HG02970 (cell line): ENCODE measurements around the gene CARD8.
A peak's percentile ranks its signal among the peaks of the same experiment; 100 is the strongest.
"Not testable (repeated sequence)": the region's sequence is repeated elsewhere in the genome, so short reads cannot be mapped to it uniquely, and the experiment has no call there.

ENCODE experiments used
- ATAC-seq: cut with Tn5 transposase; IDR thresholded peaks from one replicate; pipeline ENCODE4 v1.9.1; 2021; ENCODE audit warnings: mild to moderate bottlenecking, moderate library complexity, moderate number of reproducible peaks; ENCODE audit not compliant: unreplicated experiment, low FRiP score

CARD8 gene, protein sequence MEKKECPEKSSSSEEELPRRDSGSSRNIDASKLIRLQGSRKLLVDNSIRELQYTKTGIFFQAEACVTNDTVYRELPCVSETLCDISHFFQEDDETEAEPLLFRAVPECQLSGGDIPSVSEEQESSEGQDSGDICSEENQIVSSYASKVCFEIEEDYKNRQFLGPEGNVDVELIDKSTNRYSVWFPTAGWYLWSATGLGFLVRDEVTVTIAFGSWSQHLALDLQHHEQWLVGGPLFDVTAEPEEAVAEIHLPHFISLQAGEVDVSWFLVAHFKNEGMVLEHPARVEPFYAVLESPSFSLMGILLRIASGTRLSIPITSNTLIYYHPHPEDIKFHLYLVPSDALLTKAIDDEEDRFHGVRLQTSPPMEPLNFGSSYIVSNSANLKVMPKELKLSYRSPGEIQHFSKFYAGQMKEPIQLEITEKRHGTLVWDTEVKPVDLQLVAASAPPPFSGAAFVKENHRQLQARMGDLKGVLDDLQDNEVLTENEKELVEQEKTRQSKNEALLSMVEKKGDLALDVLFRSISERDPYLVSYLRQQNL

DNA sequence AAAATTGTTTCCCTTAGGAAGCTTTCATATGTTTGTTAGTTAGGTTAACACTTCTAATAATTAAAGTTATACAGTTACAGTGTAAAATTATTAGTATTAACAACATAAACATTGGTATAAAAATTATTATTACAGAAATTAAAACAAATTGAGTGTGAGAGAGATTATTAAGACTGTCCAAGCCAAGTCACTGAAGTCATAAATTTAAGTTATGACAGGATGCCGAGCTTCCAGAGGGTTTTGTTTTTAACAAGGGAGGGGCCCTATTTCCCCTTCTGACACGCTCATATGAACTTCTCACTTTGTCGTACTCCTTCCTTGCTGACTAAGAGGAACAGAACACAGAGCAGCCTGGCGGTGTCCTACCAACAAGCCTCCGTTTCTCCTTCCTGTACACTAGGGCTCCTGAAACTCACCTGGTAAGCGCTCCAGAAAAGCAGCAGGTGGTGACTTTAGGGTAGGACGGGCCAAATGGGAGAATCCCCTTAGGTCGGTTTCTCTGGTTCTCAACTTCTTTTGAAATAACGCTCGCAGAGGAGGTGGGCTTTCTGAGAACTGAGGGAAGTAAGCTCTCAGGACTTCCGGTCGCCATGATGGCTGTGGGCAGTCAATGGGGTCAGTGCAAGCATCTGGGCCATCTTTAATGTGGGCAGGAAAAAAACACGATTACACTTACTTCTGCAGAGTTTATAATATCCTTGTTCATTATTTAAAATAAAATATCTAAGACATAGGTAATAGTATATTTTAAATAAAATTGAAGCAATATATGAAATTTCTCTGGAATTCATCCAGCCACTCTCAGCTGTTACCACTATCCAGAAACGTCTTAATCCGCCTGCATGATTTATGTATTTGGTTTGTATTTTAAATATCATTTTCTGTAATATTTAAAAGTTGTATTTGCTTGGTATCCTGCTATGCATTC lies at the start of gene CARD8:
TSS of gene CARD8 (minus strand) at position 537 of the 928 bp plus-strand sequence. CDS start 14,892 bp downstream, outside the sequence.
- peak; percentile 45 for ATAC-seq

DNA sequence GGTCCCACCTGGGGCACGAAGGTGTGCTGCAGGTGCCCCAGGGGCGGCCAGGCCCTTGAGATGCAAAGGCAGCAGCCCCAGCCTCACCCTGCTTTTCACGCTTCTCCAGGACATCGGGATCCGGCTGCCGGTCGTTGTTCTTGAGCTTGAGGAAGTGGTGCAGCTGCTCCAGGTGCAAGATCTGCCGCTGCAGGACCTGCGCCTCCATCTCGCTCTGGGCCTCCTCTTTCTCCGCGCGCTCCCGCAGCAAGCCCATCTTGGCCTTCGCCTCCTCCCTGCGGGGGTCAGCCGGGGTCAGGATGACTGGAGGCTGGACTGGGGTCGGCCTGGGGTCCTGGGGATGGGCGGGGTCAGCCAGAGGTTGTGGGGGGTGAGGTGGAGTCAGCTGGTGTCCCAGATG lies 48.2 kb upstream of the CARD8 start:
- ATAC-seq: no peak

DNA sequence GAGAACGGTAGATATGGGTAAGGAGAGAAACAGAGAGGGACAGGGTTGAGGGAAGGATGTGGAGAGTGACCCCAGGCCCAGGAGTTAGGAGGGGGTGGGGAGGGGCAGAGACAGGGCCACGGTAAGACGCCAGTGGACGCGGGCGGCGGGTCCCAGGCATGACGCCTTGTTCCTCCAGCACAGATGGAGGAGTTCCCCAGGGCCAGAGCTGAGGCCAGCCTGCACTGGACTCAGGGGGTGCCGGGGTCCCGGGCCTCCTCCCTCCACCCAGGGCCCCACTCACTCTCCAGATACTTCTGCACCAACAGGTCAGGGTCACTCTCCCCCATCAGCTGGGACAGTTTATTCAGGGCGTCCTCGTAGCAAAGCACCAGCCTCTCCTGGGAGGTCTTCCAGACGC lies 47.7 kb upstream of the CARD8 start:
- no peak for ATAC-seq

DNA sequence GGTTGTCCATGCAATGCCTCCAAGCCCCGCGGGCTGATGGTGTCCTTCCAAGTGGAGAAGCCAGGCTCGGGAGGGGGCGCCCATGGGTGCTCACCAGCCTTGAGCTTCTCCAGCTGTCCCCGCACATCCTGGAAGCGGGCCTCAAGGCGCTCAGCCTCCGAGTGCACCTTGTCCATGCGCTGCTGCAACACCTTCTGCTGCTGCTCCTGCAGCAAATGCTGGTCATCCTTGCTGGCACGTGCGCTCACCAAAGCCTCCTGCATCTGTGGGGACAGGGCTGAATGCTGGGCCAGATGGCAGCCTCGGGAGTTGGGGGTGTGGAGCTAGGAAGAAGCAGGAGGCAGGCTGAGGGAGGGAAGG lies 46.9 kb upstream of the CARD8 start:
- ATAC-seq: no peak

DNA sequence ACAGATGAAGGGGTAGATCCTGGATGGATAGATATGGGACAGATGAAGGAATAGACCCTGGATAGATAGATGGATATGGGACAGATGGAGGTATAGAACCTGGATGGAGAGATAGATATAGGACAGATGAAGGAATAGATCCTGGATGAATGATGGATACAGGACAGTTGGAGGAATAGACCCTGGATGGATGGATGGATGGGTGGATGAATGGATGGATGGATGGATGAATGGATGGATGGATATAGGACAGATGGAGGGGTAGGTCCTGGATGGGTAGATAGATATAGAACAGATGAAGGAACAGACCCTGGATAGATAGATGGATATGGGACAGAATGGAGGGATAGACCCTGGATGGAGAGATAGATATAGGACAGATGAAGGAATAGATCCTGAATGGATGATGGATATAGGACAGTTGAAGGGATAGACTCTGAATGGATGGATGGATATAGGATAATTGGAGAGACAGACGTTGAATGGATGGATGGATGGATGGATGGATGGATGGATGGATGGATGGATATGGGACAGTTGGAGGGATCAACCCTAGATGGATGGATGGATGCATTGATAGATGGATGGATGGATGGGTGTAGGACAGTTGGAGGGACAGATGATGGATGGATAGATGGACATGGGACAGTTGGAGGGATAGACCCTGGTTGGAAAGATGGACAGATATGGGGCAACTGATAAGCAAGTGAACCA lies 46.3 kb upstream of the CARD8 start:
- ATAC-seq: no peak

DNA sequence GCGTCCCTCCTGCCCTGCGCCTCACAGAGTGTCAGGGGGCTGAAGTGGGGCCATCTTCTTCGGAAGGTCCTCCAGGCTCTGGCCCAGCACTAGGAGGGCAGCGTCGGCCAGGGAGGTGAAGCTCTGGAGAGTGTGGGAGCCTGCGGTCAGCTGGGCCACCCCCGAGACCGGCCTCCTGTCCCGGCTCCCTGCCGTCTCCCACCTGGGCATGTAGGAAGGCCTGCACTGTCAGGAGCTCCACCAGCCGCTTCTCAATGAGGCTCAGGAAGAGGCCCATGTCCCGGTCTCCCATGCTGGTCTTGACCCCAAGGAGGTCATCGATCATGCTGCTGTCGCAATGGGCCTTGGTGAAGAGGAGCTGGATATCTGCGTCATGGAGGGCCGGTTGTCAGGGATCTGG lies 42.3 kb upstream of the CARD8 start:
- no peak for ATAC-seq

DNA sequence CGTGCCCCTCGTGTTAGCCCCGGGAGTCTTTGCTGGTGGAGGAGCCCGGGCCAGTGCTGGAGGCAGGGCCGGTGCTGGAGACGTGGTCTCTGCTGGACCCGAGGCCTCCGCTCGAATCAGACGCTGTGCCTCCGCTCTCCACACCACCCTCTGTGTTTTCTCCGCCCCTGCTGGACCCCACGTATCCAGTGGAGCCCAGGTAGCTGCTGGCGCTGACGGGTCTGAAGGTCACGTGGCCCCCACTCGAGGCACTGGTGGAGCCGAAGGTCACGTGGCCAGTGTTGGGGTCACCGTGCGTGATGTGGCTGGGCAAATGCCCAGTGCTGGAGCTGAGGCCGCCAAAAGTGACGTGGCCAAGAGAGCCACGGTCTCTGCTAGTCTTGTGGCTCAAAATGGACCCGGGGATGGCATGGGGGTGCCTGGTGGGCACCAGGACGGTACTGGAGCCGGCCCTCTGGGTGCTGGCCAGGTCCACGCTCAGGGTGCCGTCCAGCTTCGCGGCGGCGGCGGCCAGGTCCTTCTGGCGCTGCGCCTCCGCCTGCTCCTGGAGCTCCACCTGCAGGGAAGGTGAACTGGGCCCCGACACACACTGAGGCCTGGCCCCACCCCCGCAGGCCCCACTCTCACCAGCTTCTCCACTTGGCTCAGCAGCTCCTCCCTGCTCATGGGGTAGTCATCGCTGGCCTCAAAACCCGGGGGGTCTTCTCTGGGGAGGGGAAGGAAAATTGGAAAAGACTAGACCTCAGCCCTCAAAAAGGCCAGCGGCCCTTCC lies 41.4 kb upstream of the CARD8 start:
- ATAC-seq: no peak

DNA sequence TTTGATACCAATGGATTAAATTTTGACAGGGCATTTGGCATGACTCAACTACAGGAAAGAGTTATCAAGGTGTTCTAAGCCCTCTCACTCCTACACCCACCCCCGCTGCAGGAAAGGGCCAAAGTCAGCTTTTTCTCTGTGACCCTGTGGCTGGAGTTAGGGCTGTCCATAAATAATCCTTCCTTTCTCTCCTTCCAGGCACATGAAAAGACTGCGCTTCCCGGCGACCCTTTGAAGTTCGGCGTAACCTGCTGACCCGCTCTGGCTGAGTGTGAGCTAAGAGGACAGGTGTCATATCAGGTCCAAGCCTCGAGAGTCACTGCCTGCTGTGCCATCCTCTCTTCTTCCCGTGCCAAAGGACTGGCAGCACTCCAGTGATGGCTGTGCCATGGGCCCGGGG lies 39.7 kb upstream of the CARD8 start:
- ATAC-seq: no peak

DNA sequence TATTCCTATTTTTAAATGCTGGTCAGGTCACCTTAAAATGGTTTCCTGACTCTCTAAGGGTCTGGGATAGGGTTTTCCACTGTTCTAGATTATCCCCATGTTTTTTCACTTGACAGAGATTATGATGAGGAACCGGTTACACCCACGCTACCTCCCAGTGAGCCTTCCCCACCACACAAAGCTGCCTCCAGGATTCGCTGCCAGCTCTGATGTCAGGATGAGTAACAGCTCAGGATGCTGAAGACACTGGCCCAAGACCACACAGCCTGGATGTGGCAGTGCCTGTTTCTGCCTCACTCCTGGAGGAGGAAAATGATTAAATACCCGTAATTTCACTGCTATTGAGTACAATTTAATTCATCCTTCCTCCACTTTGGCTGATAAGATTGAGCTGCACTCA lies 37.1 kb upstream of the CARD8 start:
- ATAC-seq: no peak

DNA sequence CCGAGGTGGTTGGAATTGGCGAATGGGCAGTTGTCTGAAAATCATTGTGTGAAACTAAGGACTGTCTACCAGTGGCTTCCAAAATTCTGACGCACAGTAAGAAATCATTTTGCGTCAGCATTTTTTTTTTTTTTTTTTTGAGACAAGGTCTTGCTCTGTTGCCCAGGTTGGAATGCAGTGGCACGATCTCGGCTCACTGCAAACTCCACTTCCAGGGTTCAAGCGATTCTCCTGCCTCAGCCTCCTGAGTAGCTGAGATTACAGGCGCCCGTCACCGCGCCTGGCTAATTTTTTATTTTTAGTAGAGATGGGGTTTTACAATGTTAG lies 35.7 kb upstream of the CARD8 start:
- ATAC-seq: not testable (repeated sequence)

DNA sequence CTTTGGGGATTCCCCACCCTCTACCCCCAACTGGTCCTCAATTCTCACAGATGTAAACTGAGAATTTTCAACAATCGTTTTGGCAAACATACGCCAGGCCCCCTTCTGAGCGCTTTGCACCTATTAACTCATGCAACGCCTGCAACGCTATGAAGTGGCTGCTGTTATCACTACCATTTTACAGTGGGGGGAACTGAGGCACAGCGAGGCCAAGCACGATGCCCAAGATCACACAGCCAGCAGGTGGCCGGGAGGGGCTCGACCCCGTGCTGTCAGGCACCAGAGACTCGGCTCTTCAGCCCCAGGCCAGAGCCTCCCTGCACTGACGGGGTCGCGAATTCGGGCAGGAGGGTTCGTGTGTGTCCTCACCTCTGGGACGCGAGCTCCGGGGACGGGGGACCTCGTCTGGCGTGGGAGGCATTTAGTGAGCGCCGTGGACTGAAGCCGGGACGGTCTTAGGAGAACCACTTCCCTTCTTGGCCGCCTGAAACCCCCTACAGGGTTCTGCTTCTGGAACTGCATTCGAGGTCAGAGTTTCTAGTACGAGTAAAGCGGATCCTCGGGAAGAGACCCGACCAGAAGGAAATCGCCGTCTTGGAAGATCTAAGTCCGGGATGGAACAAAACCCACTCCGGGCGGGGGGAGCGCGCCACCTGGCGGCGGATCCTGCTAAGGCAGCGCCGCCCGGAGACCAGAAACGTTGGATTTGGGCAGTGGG lies 35.2 kb upstream of the CARD8 start:
- no peak for ATAC-seq

DNA sequence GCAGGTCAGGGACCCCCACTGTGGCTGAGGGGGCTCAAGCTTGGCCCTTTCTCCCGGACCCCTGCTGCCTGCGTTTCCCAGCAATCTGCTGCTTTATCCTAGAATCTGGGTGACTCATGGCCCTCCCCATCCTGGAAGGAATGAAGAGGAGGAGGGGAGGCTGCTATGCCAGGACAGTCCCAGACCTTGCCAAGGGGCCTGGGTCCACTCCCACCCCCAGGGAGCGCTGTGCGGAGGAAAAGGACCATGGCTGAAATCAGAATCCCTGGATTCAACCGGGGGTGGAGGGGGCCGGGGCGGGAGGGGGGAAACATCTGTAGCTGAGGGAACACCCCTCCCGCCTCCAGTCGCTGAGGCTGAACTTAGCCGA lies 34.7 kb upstream of the CARD8 start:
- no peak for ATAC-seq

DNA sequence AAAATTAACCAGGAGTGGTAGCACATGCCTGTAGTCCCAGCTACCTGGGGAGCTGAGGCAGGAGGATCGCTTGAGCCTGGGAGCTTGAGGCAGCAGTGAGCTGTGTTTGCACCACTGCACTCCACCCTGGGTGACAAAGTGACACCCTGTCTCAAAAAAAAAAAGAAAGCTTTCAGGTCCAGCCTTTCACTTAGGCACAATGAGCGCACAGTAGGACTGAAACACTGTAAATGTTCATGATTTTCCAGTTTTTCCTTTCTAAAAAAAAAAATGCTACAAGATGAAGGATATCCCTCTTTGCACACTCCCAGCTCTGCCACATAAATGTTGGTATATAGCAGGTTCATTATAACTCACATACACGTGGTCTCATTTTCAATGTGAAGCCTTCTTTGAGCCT lies 32.0 kb upstream of the CARD8 start:
- no peak for ATAC-seq

DNA sequence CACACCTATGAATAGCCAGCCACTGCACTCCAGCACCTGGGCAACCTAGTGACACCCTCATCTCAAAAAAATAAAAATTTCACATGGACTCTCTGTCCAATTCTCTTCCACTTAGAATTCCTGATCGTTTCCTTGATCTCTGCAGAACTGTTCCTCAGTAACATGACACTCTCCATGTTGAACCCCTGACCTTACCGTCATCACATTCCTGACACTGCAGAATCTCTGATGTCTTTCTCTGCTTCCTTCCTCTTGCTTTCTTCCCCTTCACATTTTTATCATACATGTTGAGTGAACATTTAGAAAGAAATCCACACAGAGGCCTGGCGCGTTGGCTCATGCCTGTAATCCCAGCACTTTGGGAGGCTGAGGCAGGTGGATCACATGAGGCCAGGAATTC lies 29.2 kb upstream of the CARD8 start:
- no peak for ATAC-seq

DNA sequence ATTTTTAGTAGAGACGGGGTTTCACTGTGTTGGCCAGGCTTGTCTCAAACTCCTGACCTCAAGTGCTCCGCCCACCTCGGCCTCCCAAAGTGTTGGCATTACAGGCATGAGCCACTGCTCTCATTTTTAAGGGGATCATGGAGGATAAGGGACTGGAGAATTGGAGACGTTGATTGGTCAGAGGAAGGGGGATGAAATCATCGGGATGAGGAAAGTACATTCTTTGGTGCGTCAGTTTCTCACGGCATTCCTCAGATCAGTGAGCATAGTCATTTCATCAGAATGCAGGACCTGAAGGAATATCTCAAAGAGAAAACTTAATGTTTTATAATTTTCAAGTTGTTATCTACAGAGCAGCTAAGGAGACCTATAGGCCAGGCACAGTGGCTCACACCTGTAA lies 28.2 kb upstream of the CARD8 start:
- ATAC-seq: no peak

DNA sequence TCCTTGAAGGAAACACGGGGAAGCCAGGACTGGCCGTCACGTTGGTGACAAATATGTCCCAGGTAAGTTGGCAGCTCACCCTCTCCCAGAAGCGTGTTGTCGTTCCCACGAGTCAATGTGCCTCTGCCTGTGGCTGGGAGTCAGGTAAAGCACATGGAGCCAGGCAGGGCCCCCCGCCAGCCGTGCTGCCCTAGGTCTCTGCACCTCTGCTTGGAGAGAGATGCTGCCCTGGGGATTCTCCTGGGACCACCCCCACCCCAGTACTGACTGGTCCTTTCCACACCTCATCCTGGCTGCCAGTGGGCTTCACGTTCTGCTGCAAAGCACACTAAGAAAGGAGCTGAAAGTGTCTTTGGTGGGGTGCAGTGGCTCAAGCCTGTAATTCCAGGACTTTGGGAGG lies 24.0 kb upstream of the CARD8 start:
- ATAC-seq: no peak

DNA sequence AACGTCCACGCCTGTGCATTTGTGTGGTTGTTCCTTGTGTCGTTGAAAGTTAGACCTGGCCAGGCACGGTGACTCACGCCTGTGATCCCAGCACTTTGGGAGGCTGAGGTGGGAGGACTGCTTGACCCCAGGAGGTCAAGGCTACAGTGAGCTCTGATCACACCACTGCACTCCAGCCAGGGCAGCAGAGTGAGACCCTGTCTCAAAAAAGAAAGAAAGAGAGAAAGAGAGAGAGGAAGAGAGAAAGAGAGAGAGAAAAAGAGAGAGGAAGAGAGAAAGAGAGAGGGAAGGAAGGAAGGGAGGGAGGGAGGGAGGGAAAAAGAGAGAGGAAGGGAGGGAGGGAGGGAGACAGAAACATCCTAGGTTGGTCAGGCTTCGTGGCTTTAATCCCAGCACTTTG lies 19.2 kb upstream of the CARD8 start:
- no peak for ATAC-seq

DNA sequence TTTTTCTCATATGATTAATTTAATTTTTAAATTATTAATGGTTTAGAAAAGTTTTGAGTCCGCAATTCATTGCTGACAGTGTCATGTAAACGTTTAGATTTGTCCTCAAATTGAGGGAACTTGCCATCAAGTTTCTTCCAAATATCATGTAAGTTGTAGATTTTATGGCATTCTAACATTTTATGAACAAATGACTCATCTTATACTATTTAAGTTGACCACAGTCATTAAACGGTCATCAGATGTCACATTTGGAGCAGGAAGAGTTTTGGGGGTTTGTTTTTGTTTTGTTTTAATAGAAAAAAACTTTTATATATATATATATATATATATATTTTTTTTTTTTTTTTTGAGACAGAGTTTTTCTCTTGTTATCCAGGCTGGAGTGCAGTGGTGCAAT lies 18.5 kb upstream of the CARD8 start:
- ATAC-seq: no peak

DNA sequence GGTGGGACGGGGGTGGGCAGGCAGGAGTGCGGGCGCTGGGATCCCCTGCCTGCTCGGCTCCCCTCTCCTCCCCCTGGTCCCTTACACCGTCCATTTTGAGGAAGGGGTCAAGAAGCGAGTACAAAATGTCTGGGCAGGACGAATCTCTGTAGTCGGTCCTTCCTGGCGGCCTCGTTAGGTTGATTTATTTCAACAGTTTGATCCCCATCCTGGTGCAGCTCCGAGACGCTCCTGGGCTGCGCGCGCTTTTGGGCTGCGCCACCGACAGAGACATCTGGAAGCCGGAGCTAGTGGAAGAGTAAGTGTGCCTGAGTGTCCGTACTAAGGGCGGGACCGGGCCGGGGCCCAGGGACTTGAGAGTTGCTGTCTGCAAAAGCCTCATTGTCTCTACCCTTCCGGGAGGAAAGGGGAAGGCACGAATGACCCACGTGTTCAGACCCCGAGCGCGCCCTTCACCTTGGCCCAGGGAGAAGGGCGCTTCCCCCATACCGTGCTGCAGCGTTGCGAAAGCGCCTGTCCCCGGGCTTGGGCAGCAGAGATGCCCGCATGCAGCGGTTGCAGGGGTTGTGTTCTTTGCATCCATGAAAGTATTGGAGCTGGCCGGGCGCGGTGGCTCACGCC lies 15.9 kb upstream of the CARD8 start:
- no peak for ATAC-seq
